Measurements from ENCODE around the gene PCDHGC4. TPM values are rescaled to one million over a fixed set of nuclear protein-coding genes. Genes with fewer than 3 reads are reported as not detected.

PCDHGC4 gene
- total RNA-seq, 3 donors from 2014 or later (not counting 1 experiment from before 2014, with no cell fraction given): 0.31 to 0.84 (median 0.45) TPM

- no peaks in the 10 kb centered on the region for H3K4me1 Mint-ChIP-seq
- no peaks in the 10 kb centered on the region for H3K9me3 ChIP-seq (ENCODE audit: control insufficient read depth, insufficient read depth, low read length)
- intact Hi-C loops (cut with micrococcal nuclease): no loop called here
- ATAC-seq: no peak
- no peaks in the 10 kb centered on the region for H3K9me3 Mint-ChIP-seq
- DNase-seq: no peak
- H3K27me3 Mint-ChIP-seq (ENCODE audit: low read depth in 2 of 2): no peaks in the 10 kb centered on the region
- H3K27ac Mint-ChIP-seq: no peak overlapping the region
- no peaks in the 10 kb centered on the region for H3K27me3 ChIP-seq (ENCODE audit: control insufficient read depth, insufficient read depth, low read length)
- no peaks in the 10 kb centered on the region for H3K36me3 Mint-ChIP-seq
- peaks cover 15% of the 10 kb centered on the region for H3K4me1 ChIP-seq (ENCODE audit: control insufficient read depth, insufficient read depth, low read length)
- H3K4me3 Mint-ChIP-seq: no peak overlapping the region
- no peak overlapping the region for H3K4me3 ChIP-seq (ENCODE audit: low read length)
- no peaks in the 10 kb centered on the region for H3K36me3 ChIP-seq (ENCODE audit: control insufficient read depth, insufficient read depth, low read length)
- H3K27ac ChIP-seq (ENCODE audit: low read length): no peak overlapping the region
- no peak for TF ChIP-seq CTCF (IDR thresholded peaks at IDR 0.05)
- WGBS (ENCODE audit: insufficient coverage): 91% methylated on average over 4 of the region's 4 CpGs
These were observed 19.4 kb downstream of the PCDHGC4 start for GRCh38 chr5:141504216-141504615.

DNA sequence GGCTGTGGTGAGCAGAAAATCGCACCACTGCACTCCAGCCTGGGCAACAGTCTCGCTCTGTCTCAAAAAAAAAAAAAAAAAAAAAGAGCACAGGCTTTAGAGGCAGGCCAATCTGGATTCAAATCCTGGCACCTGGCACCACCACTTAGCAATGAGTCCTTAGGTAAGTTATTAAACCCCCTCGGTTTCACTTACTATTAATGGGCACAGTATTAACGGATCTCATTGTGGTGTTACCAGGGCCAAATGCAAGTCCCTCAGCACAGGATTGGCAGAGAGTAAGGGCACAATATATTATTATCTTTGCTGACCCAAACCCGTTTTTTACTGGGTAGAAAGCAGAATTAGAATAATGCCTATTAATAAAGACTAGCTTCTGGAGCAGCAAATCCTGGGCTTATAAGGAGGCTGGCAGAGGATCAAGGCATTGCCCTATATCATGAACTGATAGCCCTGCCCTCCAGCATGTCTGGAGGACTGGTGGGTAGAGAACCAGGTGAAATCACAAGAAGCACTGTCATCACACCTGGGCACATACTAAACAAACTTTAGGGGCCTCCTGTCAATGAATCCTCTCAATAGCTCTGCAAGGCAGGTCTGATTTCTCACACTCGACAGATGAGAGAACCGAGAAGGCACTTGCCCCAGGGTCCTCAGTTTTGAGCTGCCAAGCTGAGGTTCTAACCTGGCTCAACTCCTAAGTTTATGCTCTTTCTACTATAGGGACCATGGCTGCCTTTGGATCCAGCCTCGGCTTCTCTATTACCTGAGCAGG is 21.7 kb downstream of the PCDHGC4 start:
- no peak overlapping the region for H3K27ac Mint-ChIP-seq
- H3K4me1 ChIP-seq (ENCODE audit: control insufficient read depth, insufficient read depth, low read length): peaks cover 18% of the 10 kb centered on the region
- intact Hi-C loops (cut with micrococcal nuclease): no loop called here
- ATAC-seq (no peak), DNase-seq (no peak)
- peaks cover 5 to 6% of the 10 kb centered on the region in 2 donors for H3K4me1 Mint-ChIP-seq
- H3K27me3 ChIP-seq (ENCODE audit: control insufficient read depth, insufficient read depth, low read length): no peaks in the 10 kb centered on the region
- WGBS (ENCODE audit: insufficient coverage): 94% methylated on average over 8 of the region's 8 CpGs
- H3K36me3 Mint-ChIP-seq: no peaks in the 10 kb centered on the region
- H3K36me3 ChIP-seq (ENCODE audit: control insufficient read depth, insufficient read depth, low read length): no peaks in the 10 kb centered on the region
- H3K4me3 ChIP-seq (ENCODE audit: low read length): no peak overlapping the region
- H3K9me3 Mint-ChIP-seq: no peaks in the 10 kb centered on the region
- no peak overlapping the region for H3K4me3 Mint-ChIP-seq
- H3K27me3 Mint-ChIP-seq (ENCODE audit: low read depth in 2 of 2): no peaks in the 10 kb centered on the region
- H3K9me3 ChIP-seq (ENCODE audit: control insufficient read depth, insufficient read depth, low read length): no peaks in the 10 kb centered on the region
- no peak for TF ChIP-seq CTCF (IDR thresholded peaks at IDR 0.05)
- H3K27ac ChIP-seq (ENCODE audit: low read length): no peak overlapping the region

DNA sequence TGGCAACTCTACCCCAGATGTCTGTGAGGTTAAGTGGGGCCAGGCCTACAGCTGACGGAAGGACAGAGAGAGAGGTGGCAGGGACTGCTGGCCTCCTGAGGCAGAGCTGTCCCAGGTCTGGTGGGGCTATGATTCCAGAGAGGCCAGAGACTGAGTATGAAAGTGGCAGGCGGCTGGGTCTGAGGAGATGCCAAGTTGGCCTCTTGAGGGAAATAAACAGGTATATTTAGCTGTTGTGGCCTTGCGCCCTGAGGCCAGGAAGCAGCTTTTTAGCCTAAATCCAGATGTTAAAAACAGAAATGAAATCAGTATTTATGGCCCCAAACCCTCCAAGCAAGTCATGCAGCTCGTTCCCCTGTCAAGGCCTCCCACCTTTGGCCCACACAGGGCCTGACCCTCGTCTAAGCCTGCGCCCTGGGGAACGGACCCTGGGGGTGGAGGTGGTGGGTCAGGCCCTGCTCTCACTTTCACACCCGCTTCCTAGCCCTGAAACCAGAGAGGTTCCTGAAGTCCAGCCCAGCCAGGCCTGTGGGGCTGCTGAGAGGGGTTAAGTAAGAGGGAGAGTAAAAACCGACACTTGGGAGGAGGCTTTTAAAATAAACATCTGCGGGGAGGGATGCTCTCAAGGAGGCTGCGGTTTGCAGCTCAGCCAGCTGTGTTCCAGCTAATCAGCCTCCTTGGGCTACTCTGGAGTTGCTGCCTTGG is 22.7 kb downstream of the PCDHGC4 start:
- DNase-seq: no peak
- no peaks in the 10 kb centered on the region for H3K27me3 Mint-ChIP-seq (ENCODE audit: low read depth in 2 of 2)
- no peaks in the 10 kb centered on the region for H3K36me3 Mint-ChIP-seq
- H3K4me1 Mint-ChIP-seq: peaks cover 7 to 15% of the 10 kb centered on the region in 2 donors
- WGBS (ENCODE audit: insufficient coverage): 68% methylated on average over 11 of the region's 11 CpGs
- intact Hi-C loops (cut with micrococcal nuclease): no loop called here
- no peak for ATAC-seq
- peak overlapping the region; percentile 4 for H3K4me3 Mint-ChIP-seq
- no peak overlapping the region for H3K27ac Mint-ChIP-seq
- H3K9me3 Mint-ChIP-seq: no peaks in the 10 kb centered on the region
- Histone ChIP-seq H3K27me3 (ENCODE audit: control insufficient read depth, insufficient read depth, low read length) (no peaks in the 10 kb centered on the region), H3K4me3 (ENCODE audit: low read length) (no peak overlapping the region), H3K9me3 (ENCODE audit: control insufficient read depth, insufficient read depth, low read length) (no peaks in the 10 kb centered on the region), H3K27ac (ENCODE audit: low read length) (no peak overlapping the region), H3K36me3 (ENCODE audit: control insufficient read depth, insufficient read depth, low read length) (no peaks in the 10 kb centered on the region), H3K4me1 (ENCODE audit: control insufficient read depth, insufficient read depth, low read length) (peaks cover 28% of the 10 kb centered on the region)
- no peak for TF ChIP-seq CTCF (IDR thresholded peaks at IDR 0.05)

Data from natural killer cell (primary cell).